T-cell (primary cell): ENCODE data around the gene S100Z. TPM values are rescaled to one million over a fixed set of nuclear protein-coding genes. Genes with fewer than 3 reads are reported as not detected.

Experiments
- ATAC-seq, 4 experiments: fragments of 200-7000 bp in 3 of 4; fragments of 150-1000 bp in 1 of 4; cut with Tn5 transposase; replicated peaks in 1 of 4; 1 replicate in 3 of 4; 2 replicates in 1 of 4; pipeline ENCODE4 v1.10.0; 2021; ENCODE audit warnings: moderate library complexity in 3 of 4, mild to moderate bottlenecking in 2 of 4, moderate number of reproducible peaks in 1 of 4
- CTCF ChIA-PET, 2 donors: fragments of 300-600 bp; sonication (Branson Sonifier 250); formaldehyde crosslinking; loops; one replicate each; lab custom pipeline; 2022; ENCODE audit warnings: antibody characterized with exemption in 2 of 2; lab: Charles Lee
- POLR2A ChIA-PET, 2 donors: fragments of 300-600 bp; sonication (Branson Sonifier 250); formaldehyde crosslinking; loops; one replicate each; lab custom pipeline; 2022; ENCODE audit warnings: antibody characterized with exemption in 2 of 2; lab: Charles Lee
- DNase-seq, 35 experiments: peaks; one replicate each; pipeline versions ENCODE4 v3.0.0 to v3.0.0-alpha.2; 2013 to 2023
- H3K27ac ChIP-seq: one replicate; pipeline ENCODE4 v1.5.1; 2013; ENCODE audit warnings: low read length
- H3K27me3 ChIP-seq, 2 experiments: replicated peaks in 1 of 2; 1 replicate in 1 of 2; 2 replicates in 1 of 2; pipeline versions ENCODE4 v1.6.1 to v1.7.0; 2013; ENCODE audit warnings: low read length in 1 of 2, mixed read lengths in 1 of 2; ENCODE audit not compliant: control insufficient read depth in 2 of 2, insufficient read depth in 2 of 2; ENCODE audit errors: extremely low read depth in 1 of 2
- H3K36me3 ChIP-seq, 2 donors: 1 replicate in 1 of 2; 2 replicates in 1 of 2; pipeline versions ENCODE4 v1.6.1 to v1.7.0; 2013; ENCODE audit warnings: low read length in 1 of 2; ENCODE audit not compliant: control insufficient read depth in 2 of 2, insufficient read depth in 1 of 2; ENCODE audit errors: extremely low read depth in 1 of 2
- H3K4me1 ChIP-seq, 2 experiments: 1 replicate in 1 of 2; 2 replicates in 1 of 2; pipeline versions ENCODE4 v1.6.1 to v1.7.0; 2013; ENCODE audit warnings: low read length in 2 of 2, mixed read lengths in 1 of 2; ENCODE audit not compliant: insufficient read depth in 2 of 2, control insufficient read depth in 1 of 2; ENCODE audit errors: extremely low read depth in 1 of 2
- H3K4me3 ChIP-seq, 2 donors: 1 replicate in 1 of 2; 2 replicates in 1 of 2; pipeline versions ENCODE4 v1.5.1 to v1.7.0; 2013; ENCODE audit warnings: mild to moderate bottlenecking in 2 of 2, low read length in 1 of 2, moderate library complexity in 1 of 2; ENCODE audit not compliant: control insufficient read depth in 1 of 2; ENCODE audit errors: extremely low read depth in 1 of 2
- H3K9me3 ChIP-seq: 2 replicates; pipeline ENCODE4 v1.7.0; 2013
- H3K27ac Mint-ChIP-seq, 2 donors: one replicate each; pipeline ENCODE4 v1.8.0; 2020 to 2021; ENCODE audit warnings: mild to moderate bottlenecking in 2 of 2, mixed read lengths in 2 of 2
- H3K27me3 Mint-ChIP-seq, 2 donors: one replicate each; pipeline ENCODE4 v1.8.0; 2021 to 2022; ENCODE audit warnings: mixed read lengths in 2 of 2
- H3K36me3 Mint-ChIP-seq: one replicate; pipeline ENCODE4 v1.8.0; 2021; ENCODE audit warnings: mixed read lengths
- H3K4me1 Mint-ChIP-seq, 3 donors: one replicate each; pipeline ENCODE4 v1.8.0; 2020 to 2022; ENCODE audit warnings: mixed read lengths in 3 of 3, mild to moderate bottlenecking in 1 of 3
- H3K4me3 Mint-ChIP-seq, 3 donors: one replicate each; pipeline ENCODE4 v1.8.0; 2020 to 2022; ENCODE audit warnings: mild to moderate bottlenecking in 3 of 3, mixed read lengths in 3 of 3, moderate library complexity in 3 of 3
- H3K9me3 Mint-ChIP-seq, 3 donors: one replicate each; pipeline ENCODE4 v1.8.0; 2020 to 2022; ENCODE audit warnings: mixed read lengths in 3 of 3
- WGBS: methylation state at CpG from one replicate; pipeline ENCODE4 v1.1.5; 2013; ENCODE audit warnings: missing lambda C conversion rate; ENCODE audit not compliant: insufficient coverage; 5-methylcytosine and 5-hydroxymethylcytosine counted together
- total RNA-seq, 35 experiments: library from RNA in 6 of 35; stranded (reverse) in 6 of 35; fragments of 120-200 nt in 1 of 35; gene quantifications; one replicate each; pipeline versions ENCODE4 v1.2.1 to v1.2.4 and lab custom pipeline; 2013 to 2026

The S100Z gene
- total RNA-seq, 5 donors from 2014 or later (not counting 1 experiment from before 2014, with no cell fraction given), result 0.32 to 1.1 (median 0.42) TPM; not detected in 1

DNA sequence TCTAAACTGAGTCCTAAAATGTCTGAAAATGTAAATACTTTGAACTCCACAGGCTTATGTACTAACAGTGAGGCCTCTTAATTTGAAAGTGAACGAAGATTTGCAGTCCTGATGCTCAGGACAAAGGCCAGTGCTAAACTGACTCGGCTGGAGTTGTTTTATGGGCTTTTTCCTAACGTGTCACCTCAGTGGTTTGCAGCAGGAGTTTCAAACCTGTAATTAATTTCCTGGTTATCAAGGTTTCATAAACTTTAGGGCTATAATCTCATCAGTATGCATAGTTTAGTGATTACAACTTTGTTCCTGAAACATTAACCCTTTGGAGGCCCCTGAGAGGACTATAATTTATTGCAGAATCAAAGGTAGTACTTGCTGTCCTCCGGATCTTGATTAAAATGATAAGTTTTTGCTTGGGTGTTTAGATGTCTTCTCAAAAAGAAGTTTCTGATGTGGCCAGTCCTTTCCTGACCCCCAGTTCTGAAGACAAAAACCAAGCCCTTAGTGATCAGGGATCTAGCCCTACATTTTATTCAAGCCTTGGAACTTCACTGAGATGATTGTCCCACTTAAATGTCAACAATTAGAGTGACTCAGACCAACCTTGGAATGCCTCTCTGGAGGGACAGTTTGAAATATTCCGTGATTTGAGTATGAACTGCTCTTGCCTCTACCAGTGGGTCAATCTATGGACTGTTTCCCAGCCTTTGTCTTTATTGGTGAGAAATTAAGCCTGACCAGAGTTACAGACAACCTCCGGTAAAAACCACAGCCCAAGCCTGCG lies 11.1 kb upstream of the S100Z start:
- H3K4me1 Mint-ChIP-seq, result no peaks in the 10 kb centered on the region
- ChIA-PET POLR2A (no interaction called here), CTCF (no interaction called here)
- no peak overlapping the region for H3K4me3 Mint-ChIP-seq
- ATAC-seq (no peak), DNase-seq (no peak)
- H3K36me3 ChIP-seq, result no peaks in the 10 kb centered on the region
- H3K27me3 Mint-ChIP-seq, result peaks cover 2 to 3% of the 10 kb centered on the region in 2 donors
- no peaks in the 10 kb centered on the region for H3K9me3 Mint-ChIP-seq
- H3K9me3 ChIP-seq, result no peaks in the 10 kb centered on the region
- no peaks in the 10 kb centered on the region for H3K4me1 ChIP-seq
- H3K27ac ChIP-seq, result no peak overlapping the region
- H3K36me3 Mint-ChIP-seq, result peaks cover 7% of the 10 kb centered on the region
- 69% methylated on average over 4 of the region's 7 CpGs for WGBS
- H3K27ac Mint-ChIP-seq, result no peak overlapping the region
- H3K27me3 ChIP-seq, result peaks cover 0 to 6% of the 10 kb centered on the region in 2 experiments
- no peak overlapping the region for H3K4me3 ChIP-seq

DNA sequence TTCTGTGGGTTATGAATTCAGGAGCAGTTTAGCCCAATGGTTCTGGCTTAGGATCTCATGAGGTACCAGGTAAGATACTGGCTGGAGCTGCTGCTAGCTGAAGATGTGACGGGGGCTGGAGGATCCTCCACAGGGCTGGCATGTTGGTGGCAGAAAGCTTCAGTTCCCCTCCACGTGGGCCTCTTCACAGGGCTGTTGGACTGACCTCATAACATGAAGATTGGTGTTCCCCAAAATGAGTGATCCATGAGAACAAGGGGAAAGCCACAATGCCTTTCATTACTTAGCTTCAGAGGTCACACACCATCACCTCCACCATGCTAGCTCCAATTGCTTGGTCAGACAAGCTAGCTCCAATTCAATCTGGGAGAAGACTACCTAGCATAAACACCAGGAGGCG lies 8.5 kb upstream of the S100Z start:
- ChIA-PET CTCF (no interaction called here), POLR2A (no interaction called here)
- H3K4me1 Mint-ChIP-seq, result no peaks in the 10 kb centered on the region
- no peak overlapping the region for H3K4me3 Mint-ChIP-seq
- ATAC-seq, result no peak
- 60% methylated on average over 2 of the region's 3 CpGs for WGBS
- Histone ChIP-seq H3K27ac (no peak overlapping the region), H3K4me1 (no peaks in the 10 kb centered on the region), H3K27me3 (peaks cover 0 to 6% of the 10 kb centered on the region in 2 experiments), H3K9me3 (no peaks in the 10 kb centered on the region), H3K36me3 (no peaks in the 10 kb centered on the region), H3K4me3 (no peak overlapping the region)
- H3K27me3 Mint-ChIP-seq, result peaks cover 2 to 3% of the 10 kb centered on the region in 2 donors
- no peaks in the 10 kb centered on the region for H3K36me3 Mint-ChIP-seq
- no peaks in the 10 kb centered on the region for H3K9me3 Mint-ChIP-seq
- no peak for DNase-seq
- no peak overlapping the region for H3K27ac Mint-ChIP-seq

DNA sequence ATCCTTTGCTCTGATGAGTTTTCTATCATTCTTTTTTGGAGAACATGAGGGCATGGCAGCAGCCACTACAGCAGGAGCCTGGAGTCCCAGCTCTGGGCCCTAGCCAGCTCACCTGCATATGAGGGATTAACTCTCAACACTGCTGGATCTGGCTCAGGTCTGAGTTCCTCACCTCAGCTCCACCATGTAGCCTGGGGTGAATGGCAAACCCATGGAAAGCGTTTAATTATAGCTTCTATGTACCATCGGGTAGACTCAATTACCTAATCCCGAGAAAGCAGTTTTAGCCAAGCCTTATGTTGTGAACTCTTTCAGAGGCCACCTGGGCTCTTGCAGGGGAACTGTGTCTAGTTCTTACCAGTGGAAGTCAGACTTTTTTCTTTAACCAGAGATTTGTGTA lies 3.9 kb upstream of the S100Z start:
- no peaks in the 10 kb centered on the region for H3K36me3 Mint-ChIP-seq
- peaks cover 11 to 20% (median 14%) of the 10 kb centered on the region in 3 donors for H3K4me1 Mint-ChIP-seq
- Histone ChIP-seq H3K36me3 (no peaks in the 10 kb centered on the region), H3K4me1 (peaks cover 9 to 20% of the 10 kb centered on the region in 2 experiments), H3K4me3 (no peak overlapping the region), H3K9me3 (no peaks in the 10 kb centered on the region), H3K27me3 (peaks cover 0 to 3% of the 10 kb centered on the region in 2 experiments), H3K27ac (no peak overlapping the region)
- H3K27ac Mint-ChIP-seq, result no peak overlapping the region
- WGBS, result 100% methylated on average over 1 of the region's 3 CpGs
- DNase-seq (no peak), ATAC-seq (no peak)
- H3K4me3 Mint-ChIP-seq, result no peak overlapping the region
- H3K9me3 Mint-ChIP-seq, result no peaks in the 10 kb centered on the region
- ChIA-PET CTCF (interaction anchor here in 1 of 2 donors (0.8 kb wide), 1 partner anchor 30 kb away, joined by 4 read pairs; no protein-coding TSS in a partner anchor), POLR2A (interaction anchor here in 1 of 2 donors (0.6 kb wide), 1 partner anchor 230 kb away, joined by 4 read pairs; no protein-coding TSS in a partner anchor)
- H3K27me3 Mint-ChIP-seq, result peaks cover 2 to 3% of the 10 kb centered on the region in 2 donors

DNA sequence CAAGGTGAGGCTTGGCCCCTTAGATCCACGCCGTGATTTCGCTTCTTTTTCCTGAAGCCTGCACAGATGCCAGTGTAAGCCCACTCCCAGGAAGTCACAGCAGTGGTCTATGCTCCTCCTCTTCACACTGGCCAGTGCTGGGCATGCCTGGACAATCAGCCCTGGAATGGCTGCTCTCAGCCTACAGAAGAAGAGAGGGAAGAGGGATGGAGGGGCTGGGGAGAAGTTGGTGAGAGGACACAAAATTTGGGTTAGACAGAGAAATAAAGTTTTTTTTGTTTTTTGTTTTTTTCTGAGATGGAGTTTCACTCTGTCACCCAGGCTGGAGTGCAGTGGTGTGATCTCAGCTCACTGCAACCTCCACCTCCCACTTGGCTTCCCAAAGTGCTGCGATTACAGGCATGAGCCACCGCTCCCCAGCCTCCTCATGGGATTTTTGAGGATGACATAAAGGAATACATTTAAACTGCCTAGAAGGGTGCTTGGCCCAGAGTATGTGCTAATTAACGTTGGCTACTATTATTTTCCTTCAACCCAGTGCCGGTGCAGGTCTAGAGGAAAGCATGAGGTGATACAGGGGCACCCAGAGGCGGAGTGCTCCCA lies 830 bp downstream of the S100Z start:
- H3K9me3 Mint-ChIP-seq, result peaks cover 0 to 4% (median 2%) of the 10 kb centered on the region in 3 donors
- Histone ChIP-seq H3K4me1 (peaks cover 33 to 41% of the 10 kb centered on the region in 2 experiments), H3K9me3 (no peaks in the 10 kb centered on the region), H3K4me3 (peak overlapping the region in 1 of 2 donors; percentile 25), H3K27me3 (no peaks in the 10 kb centered on the region), H3K36me3 (no peaks in the 10 kb centered on the region), H3K27ac (no peak overlapping the region)
- ChIA-PET CTCF (interaction anchor here in 1 of 2 donors (0.6 kb wide), 1 partner anchor 17 kb away, joined by 9 read pairs; no protein-coding TSS in a partner anchor), POLR2A (no interaction called here)
- 78% methylated on average over 4 of the region's 8 CpGs for WGBS
- H3K36me3 Mint-ChIP-seq, result no peaks in the 10 kb centered on the region
- ATAC-seq (no peak), DNase-seq (no peak)
- peak overlapping the region; percentile 83 to 90 for H3K27ac Mint-ChIP-seq
- no peaks in the 10 kb centered on the region for H3K27me3 Mint-ChIP-seq
- peak overlapping the region; percentile 13 to 53 (median 37) for H3K4me3 Mint-ChIP-seq
- peaks cover 34 to 61% (median 42%) of the 10 kb centered on the region in 3 donors for H3K4me1 Mint-ChIP-seq

DNA sequence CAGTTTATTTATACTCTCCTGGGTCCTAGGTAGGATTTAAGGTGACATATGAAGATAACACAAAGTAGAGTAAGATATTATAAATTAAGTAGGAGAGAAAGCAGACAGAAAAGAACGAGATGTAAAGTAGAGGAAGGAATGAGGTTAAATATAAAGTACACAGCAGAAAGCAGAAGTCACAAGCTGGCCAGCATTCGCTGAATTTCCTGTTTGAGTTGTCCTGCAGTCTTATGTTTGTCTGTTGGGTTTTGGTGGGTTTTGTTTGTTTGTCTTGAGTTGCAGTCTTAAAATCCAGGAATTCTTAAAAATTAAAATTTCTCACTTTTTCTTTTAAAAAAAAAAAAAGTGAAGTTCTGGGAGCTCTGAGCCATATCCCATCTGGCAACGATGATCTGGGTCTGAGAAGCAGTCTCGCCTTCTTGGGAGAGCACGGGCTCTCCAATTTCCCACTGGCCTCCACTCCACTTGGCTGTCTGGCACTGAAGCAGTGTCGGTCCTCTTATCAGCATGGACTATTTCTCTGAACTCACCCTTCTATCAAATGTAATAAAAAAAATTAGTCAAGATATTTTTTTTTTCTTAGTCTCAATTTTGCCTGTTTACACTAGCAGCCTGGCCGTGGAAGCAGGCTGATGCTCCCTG lies 2.0 kb downstream of the S100Z start:
- WGBS, result 76% methylated on average over 5 of the region's 7 CpGs
- peaks cover 0 to 4% (median 4%) of the 10 kb centered on the region in 3 donors for H3K9me3 Mint-ChIP-seq
- ATAC-seq (no peak), DNase-seq (no peak)
- no peaks in the 10 kb centered on the region for H3K36me3 Mint-ChIP-seq
- CTCF ChIA-PET, result interaction anchor here (0.6 kb wide), 2 partner anchors 33 to 175 kb away, joined by 3 to 4 read pairs; no protein-coding TSS in a partner anchor
- Histone ChIP-seq H3K27me3 (no peaks in the 10 kb centered on the region), H3K9me3 (no peaks in the 10 kb centered on the region), H3K4me3 (no peak overlapping the region), H3K36me3 (no peaks in the 10 kb centered on the region), H3K27ac (no peak overlapping the region), H3K4me1 (peaks cover 45 to 53% of the 10 kb centered on the region in 2 experiments)
- POLR2A ChIA-PET, result no interaction called here
- H3K27me3 Mint-ChIP-seq, result no peaks in the 10 kb centered on the region
- peaks cover 46 to 73% (median 54%) of the 10 kb centered on the region in 3 donors for H3K4me1 Mint-ChIP-seq
- H3K4me3 Mint-ChIP-seq, result peak overlapping the region in 1 of 3 donors; percentile 53
- H3K27ac Mint-ChIP-seq, result peak overlapping the region in 1 of 2 donors; percentile 90

DNA sequence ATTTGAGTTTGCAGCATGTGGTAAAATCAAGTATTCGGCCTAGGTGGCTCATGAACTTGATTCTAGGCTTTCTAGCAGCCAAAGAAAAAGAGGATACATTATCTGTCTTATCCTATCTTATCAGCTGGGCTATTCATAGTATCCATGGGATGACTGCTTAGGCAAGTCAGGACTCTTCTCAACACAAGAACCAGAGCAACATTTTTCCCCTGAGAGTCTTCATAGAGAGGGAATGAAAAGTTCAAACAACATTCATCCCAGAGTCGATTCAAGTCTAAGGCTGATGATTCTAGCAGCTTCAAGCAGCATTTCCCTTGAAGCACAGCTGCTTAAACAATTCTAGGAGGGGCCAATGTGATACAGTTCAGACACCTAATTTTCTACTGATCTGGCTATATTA lies 3.0 kb downstream of the S100Z start:
- Histone ChIP-seq H3K27me3 (no peaks in the 10 kb centered on the region), H3K36me3 (no peaks in the 10 kb centered on the region), H3K4me1 (peaks cover 46 to 56% of the 10 kb centered on the region in 2 experiments), H3K4me3 (no peak overlapping the region), H3K9me3 (no peaks in the 10 kb centered on the region), H3K27ac (no peak overlapping the region)
- no peaks in the 10 kb centered on the region for H3K36me3 Mint-ChIP-seq
- ATAC-seq, result no peak
- no peaks in the 10 kb centered on the region for H3K27me3 Mint-ChIP-seq
- peaks cover 0 to 4% (median 4%) of the 10 kb centered on the region in 3 donors for H3K9me3 Mint-ChIP-seq
- peaks cover 48 to 75% (median 57%) of the 10 kb centered on the region in 3 donors for H3K4me1 Mint-ChIP-seq
- H3K27ac Mint-ChIP-seq, result no peak overlapping the region
- ChIA-PET CTCF (interaction anchor here in 1 of 2 donors (0.6 kb wide), 1 partner anchor 644 kb away, joined by 4 read pairs; no protein-coding TSS in a partner anchor), POLR2A (no interaction called here)
- 20% methylated on average over 1 of the region's 2 CpGs for WGBS
- no peak for DNase-seq
- H3K4me3 Mint-ChIP-seq, result no peak overlapping the region
